Stomach (tissue), 4 donors: ENCODE data around the gene EDEM1.

Experiments
- EP300 ChIP-seq: sonication (generic); formaldehyde crosslinking; IDR thresholded peaks from one replicate; pipeline ENCODE4 v1.6.1; 2017; ENCODE audit warnings: antibody characterized with exemption
- POLR2A ChIP-seq, 4 donors: fragments of 450-650 bp; IDR thresholded peaks; one replicate each; pipeline ENCODE4 v1.6.1; 2016; ENCODE audit warnings: antibody characterized with exemption in 4 of 4, control low read depth in 2 of 4, mild to moderate bottlenecking in 1 of 4, moderate library complexity in 1 of 4
- POLR2AphosphoS5 ChIP-seq, 3 donors: sonication (generic); formaldehyde crosslinking; IDR thresholded peaks; one replicate each; pipeline ENCODE4 v1.6.1; 2016; ENCODE audit warnings: antibody characterized with exemption in 3 of 3
- TF ChIP-seq, protein P1 (sequence below), 7 experiments: fragments of 450-650 bp in 4 of 7; fragments of 200-600 bp in 3 of 7; sonication (generic) in 3 of 7; IDR thresholded peaks; one replicate each; pipeline ENCODE4 v1.5.1; 2016 to 2019; ENCODE audit warnings: antibody characterized with exemption in 7 of 7, control low read depth in 2 of 7, mild to moderate bottlenecking in 1 of 7

DNA sequence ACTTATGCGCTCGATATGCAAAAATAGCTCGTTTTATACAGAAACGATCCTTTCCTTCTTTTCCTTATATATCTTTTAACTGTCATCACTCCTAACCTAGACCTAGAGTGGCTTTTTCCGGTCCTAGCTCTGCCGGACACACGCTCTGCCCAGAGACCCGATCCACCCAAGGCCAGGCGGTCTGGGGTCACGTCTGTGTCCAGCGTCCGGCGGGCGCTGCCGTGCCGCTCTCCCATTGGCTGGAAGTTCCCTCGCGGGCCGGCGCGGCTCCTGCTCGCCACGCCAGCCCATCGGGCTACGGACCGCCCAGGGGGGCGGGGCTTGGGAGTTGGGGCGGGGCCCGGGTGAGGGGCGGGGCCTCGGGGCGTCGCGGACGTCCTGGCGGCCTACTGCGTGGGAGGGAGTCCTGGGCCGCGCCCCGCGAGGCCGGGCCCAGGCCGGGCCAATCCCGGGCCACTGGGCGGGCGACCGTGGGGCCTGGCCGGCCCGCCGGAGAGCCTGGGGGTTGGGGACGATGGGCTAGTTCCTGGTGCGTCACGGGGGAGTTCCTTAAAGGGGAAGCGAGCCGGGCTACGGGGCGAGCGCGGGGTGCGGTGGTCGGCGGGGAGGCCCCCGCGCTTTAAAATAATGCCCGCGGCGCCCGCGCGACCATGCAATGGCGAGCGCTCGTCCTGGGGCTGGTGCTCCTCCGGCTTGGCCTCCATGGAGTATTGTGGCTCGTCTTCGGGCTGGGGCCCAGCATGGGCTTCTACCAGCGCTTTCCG, at the start of gene EDEM1:
- TF ChIP-seq, protein P1, sequence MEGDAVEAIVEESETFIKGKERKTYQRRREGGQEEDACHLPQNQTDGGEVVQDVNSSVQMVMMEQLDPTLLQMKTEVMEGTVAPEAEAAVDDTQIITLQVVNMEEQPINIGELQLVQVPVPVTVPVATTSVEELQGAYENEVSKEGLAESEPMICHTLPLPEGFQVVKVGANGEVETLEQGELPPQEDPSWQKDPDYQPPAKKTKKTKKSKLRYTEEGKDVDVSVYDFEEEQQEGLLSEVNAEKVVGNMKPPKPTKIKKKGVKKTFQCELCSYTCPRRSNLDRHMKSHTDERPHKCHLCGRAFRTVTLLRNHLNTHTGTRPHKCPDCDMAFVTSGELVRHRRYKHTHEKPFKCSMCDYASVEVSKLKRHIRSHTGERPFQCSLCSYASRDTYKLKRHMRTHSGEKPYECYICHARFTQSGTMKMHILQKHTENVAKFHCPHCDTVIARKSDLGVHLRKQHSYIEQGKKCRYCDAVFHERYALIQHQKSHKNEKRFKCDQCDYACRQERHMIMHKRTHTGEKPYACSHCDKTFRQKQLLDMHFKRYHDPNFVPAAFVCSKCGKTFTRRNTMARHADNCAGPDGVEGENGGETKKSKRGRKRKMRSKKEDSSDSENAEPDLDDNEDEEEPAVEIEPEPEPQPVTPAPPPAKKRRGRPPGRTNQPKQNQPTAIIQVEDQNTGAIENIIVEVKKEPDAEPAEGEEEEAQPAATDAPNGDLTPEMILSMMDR (IDR thresholded peaks at IDR 0.05): no peak
- TF ChIP-seq POLR2AphosphoS5 (IDR thresholded peaks at IDR 0.05) (peak in 2 of 3 donors; percentile 66 to 84), EP300 (no peak), POLR2A (IDR thresholded peaks at IDR 0.05) (peak in 2 of 4 donors; percentile 17 to 63)
